ENCODE results near the gene ACADSB.

DNA sequence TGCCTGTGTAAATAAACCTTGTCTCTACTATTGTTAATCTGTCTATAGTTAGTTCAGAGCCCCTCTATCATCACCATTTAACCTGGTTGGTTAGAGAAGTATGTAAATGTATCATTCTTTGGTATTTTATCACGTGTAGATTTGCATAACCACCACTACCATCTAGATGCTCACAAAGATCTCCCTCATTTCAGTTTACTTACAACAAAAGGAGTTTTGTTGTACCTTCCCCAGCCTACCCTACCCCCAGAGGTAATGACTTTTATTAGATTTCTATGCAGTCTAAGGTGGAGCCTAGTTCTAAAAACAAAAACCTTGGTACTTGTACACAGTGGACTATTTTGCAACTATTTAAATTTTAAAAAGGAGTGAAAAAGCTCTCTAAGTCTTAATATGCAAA is 17.5 kb downstream of the ACADSB start:
- TF ChIP-seq EZH2 (IDR thresholded peaks at IDR 0.05; ENCODE audit: borderline replicate concordance, insufficient read depth, low read depth, low read length, poor library complexity, severe bottlenecking) (no peak), CTCF (IDR thresholded peaks at IDR 0.05) (no peak)

All from B cell (primary cell).